Activated effector memory CD4-positive, alpha-beta T cell treated with anti-CD3 and anti-CD28 coated beads, Interleukin-2, amount 50 U/mL, for 16 hours (primary cell): Measurements from ENCODE around the gene PDILT.
"Not testable (repeated sequence)": the region's sequence is repeated elsewhere in the genome, so short reads cannot be mapped to it uniquely, and the experiment has no call there.

Experiments used
- DNase-seq: peaks from one replicate; pipeline ENCODE4 v3.0.0-alpha.2; 2020

PDILT gene

DNA sequence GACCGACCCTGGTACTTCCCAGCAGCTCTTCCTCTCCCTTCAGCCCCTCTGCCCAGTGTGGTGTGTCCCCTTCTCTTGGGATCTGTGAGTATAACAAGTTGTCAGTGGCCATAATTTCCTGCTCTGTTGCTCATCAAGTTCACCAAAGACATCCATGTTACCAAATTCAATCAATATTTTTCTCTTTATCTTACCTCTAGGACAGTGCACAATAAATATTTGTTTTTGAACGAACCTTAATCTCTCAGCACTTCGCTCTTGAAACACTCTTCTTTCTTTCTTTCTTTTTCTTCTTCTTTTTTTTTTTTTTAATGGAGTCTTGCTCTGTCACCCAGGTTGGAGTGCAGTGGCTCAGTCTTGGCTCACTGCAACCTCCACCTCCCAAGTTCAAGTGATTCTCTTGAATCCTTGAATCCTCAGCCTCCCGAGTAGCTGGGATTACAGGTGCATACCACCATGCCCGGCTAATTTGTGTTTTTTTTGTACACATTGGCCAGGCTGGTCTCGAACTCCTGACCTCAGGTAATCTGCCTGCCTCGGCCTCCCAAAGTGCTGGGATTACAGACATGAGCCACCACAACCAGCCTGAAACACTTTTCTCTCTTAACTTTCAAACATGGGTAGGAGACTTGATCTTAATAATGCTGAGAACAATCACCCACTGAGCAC, 49.3 kb downstream of the PDILT start:
- DNase-seq: no peak

DNA sequence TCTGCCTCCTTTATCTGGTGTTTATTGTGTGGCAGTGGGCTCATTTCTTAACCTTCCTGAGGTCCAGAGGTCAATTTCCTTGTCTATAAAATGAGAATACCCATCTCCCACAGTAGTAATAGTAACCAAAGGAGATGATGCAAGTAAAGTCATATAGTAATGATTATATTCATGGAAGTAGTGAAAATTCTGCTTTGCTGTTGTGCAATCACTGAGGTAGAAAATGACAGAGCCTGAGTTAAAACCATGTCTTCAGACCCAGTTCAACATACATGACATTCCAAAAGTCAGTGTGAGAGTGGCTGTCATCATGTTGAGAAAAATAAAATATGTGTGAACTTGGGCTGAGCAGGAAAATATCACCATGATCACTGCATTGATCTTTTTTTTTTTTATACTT, 51.2 kb downstream of the PDILT start:
- no peak for DNase-seq

DNA sequence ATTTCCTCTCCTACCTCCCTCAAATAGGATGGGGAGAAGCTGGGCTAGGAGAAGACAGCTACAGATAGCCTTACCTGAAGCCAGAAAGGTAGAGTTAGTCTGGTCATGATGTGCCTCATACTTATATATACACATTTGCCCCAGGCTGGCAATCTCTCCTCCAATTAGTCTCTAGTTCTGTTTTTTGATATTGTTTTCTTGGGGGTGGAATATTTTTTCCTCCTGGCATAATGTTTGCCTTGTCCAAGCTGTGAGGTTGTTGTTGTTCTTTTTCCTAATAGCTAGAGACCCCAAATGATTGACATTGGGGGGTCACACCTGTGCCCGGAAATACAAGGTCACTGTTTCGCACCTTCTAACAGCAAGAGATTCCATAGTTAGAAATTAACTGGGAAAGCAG, 51.9 kb downstream of the PDILT start, which contains the start of gene UMOD:
Gene UMOD, minus strand, starts transcription at position 101 of the 400 bp plus-strand sequence. CDS start 1,978 bp downstream, outside the sequence.
- DNase-seq: no peak

DNA sequence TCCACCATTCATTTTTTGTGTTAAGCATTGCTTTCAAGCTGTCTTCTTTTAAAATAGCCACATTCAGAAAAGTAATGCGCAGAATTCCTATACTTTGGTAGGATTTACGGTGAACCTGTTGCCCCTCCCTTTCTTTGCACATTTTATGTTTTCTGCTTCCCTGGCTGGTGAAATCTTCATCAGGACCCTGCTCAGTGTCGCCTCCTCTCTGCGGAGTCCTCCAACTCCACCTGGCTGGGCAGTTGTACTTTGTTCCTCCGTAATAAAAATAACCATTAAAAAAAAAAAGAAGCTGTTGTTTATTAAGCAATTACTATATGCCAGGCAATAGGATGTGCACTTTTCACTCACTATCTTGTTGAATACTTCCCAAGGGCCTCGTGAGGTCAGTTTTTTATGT, 54.9 kb downstream of the PDILT start:
- no peak for DNase-seq

DNA sequence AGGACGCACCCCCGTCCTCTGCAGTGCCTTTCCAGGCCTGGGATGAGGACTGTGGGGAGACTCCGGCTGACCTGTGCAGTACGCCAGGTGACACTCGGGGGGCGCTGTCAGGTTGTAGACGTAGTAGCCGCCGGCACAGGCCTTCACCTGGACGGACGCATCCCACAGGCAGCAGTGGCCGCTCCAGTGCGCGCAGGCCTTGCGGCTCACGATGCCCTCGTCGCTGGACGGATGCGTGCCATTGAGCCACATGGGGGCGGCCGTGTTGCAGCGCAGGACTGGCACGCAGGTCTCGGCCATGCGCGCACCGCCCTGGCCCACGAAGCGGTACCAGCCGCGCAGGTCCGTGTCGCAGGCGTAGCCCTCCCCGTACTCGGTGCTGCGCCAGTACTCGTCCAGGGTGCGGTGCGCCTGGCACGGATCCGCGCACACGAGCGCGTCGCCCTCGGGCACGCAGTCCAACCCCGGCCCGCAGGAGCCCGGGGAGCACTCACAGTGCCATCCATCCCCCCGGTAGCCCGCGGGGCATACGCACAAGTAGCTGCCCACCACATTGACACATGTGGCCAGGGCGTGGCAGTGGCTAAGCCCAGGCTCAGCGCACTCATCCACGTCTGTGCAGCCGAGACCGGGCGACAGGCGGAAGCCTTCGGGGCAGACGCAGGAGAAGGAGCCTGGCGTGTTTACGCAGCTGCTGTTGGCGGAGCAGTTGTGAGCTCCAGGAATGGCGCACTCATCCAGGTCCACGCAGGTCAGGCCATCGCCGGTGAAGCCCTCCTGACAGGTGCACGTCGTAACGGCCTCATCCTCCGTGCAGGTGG, 56.0 kb downstream of the PDILT start:
- no peak for DNase-seq

GRCh38 chr16:20347666-20348364, 56.7 kb downstream of the PDILT start:
- DNase-seq: no peak

GRCh38 chr16:20344611-20345010, 59.9 kb downstream of the PDILT start:
- no peak for DNase-seq

DNA sequence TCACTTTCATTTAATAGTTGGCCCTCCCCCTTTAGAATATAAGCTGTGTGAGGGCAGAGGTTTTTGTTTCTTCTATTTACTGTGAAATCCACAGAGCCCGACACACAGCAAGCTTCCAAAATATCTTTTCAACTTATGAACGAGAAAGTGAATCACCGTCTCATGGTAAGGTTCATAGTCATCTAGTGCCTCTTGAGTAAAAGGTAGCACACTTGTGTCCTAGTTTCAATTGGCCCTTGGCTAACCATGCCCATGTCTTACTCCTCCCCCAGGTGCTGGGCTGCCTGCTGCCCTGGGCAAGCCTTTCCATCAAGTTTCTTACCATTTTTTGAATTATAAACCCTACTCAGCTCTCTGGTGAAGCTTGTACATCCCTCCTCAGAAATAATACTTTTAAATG, 64.8 kb downstream of the PDILT start:
- DNase-seq: no peak

DNA sequence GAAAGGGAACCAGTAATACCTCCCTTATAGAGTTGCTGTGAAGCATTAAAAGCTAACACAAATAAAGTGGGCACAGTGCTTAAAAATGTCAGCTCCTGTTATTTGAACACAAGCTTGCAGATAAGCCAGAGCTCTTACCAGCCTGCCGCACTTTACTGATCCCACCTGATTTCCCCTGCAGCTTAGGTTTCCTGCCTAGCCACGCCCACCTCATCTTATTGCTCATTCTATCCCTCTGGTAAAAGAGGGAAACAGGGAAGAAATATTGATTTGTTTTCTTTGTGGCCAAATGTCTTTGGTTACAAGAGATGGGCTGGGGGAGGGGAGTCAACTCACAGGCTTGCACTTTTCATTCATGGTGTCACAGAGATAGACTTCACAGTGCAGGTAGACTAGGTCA, 67.6 kb downstream of the PDILT start:
- DNase-seq: no peak

DNA sequence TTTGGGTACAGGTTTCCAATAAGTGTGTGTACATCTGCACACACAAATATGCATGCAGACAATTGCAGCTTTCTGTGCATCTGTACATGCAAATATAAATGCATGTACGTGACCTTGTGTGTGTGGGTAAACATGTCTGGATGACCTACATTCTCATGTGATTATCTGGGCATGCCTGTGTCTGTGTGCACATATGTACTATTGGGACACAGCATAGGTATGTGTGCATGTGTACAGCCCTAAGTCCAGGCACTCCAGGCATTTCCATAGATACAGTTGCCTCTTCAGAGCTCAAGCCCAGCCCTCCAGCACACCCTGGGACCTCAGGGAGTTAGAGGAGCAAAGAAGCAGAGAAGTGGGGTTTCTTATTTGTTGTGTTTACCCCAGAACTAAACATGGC, 70.1 kb downstream of the PDILT start:
- no peak for DNase-seq

DNA sequence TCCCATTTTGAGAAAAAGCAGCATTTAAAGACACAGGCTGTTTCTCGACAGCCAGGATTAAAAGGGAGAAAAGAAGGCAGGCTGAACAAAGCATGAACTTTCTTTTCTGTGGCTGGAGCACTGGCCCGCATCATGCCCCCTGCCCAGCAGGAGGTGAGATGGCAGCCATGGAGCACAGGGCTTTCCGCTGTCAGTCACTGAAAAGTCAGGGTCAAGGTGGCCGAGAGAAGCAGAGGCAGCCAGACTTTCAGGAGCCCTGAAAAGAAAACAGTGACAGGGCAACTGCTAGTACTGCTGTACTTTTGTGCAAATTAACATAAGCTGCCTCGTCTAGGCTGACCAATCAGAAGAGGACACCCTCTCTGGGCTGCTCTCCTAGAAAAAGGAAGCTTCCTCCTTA, 71.4 kb downstream of the PDILT start:
- no peak for DNase-seq

DNA sequence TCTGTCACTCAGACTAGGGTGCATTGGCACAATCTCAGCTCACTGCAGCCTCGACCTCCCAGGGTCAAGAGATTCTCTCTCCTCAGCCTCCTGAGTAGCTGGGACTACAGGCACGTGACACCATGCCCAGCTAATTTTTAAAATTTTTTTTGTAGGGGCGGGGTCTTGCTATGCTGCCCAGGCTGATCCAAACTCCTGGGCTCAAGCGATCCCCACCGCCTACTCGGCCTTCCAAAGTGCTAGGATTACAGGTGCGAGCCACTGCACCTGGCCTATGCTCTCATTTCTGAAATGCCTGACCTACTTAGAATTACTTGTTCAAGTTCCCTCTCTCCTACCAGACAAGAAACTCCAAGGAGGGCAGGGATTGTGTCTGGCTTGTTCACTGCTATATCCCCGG, 72.1 kb downstream of the PDILT start:
- no peak for DNase-seq

GRCh38 chr16:20331635-20332034, 72.9 kb downstream of the PDILT start:
- no peak for DNase-seq

- no peak for DNase-seq
These were observed 75.0 kb downstream of the PDILT start for GRCh38 chr16:20329392-20330138.

DNA sequence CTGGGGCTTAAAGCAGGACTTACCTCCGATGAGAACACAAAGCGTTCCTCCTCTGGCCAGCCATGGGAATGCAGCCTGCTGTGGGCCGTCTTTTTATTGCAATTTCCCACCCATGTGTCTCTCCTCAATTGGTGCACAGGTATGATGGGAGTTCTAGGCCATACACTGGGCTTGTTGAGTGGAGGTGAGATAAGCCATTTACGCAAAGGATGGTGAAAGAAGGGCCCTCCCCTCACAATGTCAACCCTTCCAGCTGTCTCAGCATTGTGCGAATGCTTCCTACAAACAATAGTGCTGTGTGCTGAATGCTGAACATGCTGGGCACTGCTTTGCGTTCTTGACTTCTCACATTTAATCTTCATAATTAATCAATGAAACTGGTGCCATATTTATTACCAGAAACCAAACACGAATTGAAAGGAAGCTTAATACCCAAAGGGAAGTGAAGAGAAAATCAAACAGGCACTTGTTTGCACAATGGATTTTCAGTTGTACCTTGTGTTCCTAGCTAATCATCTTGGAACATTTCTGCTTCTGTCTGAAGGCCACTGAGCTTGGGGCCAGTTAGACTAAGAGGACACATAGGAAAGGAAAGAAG, 77.0 kb downstream of the PDILT start, which contains the start of gene GP2:
Gene GP2, minus strand, starts transcription at position 70 of the 598 bp plus-strand sequence. CDS start 1,082 bp downstream, outside the sequence.
- DNase-seq: no peak

GRCh38 chr16:20326321-20326720, 78.2 kb downstream of the PDILT start:
- DNase-seq: no peak

DNA sequence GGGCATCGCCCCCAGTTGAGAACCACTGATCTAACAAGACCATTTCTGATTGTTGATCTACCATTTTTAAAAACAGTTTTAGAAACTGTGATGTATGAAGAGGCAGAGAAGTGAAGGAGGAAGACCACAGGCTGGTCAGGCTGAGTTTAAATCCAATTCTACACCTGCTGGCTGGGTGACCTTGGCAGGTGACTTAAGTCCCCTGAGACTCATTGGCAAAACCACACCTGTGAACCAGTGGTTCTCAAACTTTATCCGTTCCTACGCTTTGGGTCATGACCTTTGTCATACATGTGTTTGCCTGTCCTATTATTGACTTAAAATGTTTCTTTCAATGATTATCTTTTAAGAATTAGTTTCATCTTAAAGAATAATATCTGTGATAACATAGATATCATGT, 79.5 kb downstream of the PDILT start:
- no peak for DNase-seq

DNA sequence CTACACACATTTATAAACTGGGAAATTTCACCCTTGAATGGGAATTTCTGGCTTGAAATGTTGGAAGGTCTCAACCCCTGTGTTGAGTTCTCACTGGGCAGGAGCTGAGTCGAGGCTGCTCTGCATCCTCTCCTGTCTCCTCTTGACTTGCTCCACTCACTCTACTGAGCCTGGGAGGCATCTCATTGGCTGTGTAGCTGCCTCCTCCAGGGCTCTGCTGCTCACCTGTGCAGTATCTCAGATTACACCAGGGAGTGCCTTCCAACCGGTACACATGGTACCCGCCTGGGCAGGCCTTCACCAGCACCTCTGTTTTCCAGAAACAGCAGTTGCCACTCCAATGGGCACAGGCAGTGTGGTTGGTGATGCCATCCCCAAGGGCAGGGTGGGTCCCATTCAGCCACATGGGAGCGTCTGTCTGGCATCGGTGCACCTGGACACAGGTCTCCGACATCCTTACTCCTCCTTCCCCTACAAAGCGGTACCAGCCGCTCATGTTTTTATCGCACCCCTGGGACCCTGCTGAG, 80.9 kb downstream of the PDILT start:
- DNase-seq: no peak

- DNase-seq: no peak
These were observed 81.8 kb downstream of the PDILT start for GRCh38 chr16:20322696-20323095.

- no peak for DNase-seq
These were observed 82.9 kb downstream of the PDILT start for GRCh38 chr16:20321671-20322070.

DNA sequence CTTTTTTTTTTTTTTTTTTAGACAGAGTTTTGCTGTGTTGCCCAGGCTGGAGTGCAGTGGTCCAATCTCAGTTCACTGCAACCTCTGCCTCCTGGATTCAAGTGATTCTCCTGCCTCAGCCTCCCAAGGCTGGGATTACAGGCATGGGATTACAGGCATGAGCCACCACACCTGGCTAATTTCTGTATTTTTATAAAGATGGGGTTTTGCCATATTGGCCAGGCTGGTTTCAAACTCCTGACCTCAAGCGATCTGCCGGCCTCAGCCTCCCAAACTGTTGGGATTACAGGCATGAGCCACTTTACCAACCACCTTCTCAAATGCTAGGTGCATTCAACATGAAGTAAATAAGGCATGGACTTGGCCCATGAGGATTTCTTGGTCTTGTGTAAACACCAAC, 83.5 kb downstream of the PDILT start:
- DNase-seq: not testable (repeated sequence)

DNA sequence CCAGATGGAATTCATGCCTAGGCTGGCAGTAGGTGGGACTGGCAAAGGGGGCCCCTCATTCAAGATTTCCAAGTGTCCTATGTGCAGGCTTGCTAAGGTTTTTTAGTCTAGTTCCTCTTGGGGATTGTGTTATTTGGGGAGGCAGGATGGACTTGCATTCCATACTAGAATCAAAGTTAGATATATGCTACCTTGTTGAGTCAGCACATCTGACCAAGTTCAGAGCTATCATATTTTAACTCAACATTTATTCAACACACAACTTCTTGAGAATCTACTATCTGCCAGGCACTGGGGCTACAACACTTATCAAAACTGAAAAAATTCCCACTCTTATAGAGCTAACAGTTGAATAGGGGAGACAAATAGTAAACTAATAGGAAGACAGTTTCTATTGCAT, 83.9 kb downstream of the PDILT start:
- DNase-seq: no peak
